RKO (cell line): ENCODE results near the gene TBX1.
"Not testable (repeated sequence)": the region's sequence is repeated elsewhere in the genome, so short reads cannot be mapped to it uniquely, and the experiment has no call there.

Experiments
- DNase-seq: peaks from one replicate; pipeline ENCODE4 v3.0.0-alpha.2; 2016; ENCODE audit warnings: low spot score

The TBX1 gene

DNA sequence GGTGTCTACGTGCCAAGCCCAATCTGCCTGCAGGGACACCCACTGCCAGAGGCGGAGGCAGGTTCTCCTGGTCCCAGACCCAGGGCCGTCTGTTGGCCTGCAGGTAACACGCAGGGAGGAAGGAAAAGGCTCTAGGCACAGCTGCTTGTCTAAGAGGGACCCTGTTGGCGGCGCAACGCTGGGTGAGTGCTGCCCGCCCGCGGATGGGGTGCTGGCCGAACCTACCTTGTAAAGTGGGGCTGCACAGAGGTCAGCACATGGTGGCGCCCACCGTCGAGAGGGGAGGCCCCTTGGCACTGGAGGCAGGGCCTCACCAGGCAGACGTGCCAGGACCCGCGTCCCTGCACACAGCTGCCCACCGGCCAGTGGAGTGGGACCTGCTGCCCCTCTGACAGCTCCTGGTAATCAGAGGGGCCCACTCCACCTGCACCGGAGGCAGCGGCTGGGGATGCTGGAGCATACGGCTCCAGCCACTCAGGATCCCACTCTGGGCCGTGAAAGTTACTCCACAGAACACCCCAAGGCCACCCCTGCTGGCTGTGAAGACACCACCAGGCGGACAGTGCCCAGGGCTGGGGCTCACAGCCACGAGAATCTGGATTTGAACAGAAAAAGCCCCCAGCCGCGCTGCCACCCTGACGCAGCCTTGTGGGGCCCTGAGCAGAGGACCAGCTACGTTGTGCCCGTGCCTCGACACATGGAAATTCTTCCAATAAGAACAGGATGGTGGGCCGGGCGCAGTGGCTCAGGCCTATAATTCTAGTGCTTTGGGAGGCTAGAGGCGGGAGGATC is 24.0 kb downstream of the TBX1 start:
- no peak for DNase-seq

DNA sequence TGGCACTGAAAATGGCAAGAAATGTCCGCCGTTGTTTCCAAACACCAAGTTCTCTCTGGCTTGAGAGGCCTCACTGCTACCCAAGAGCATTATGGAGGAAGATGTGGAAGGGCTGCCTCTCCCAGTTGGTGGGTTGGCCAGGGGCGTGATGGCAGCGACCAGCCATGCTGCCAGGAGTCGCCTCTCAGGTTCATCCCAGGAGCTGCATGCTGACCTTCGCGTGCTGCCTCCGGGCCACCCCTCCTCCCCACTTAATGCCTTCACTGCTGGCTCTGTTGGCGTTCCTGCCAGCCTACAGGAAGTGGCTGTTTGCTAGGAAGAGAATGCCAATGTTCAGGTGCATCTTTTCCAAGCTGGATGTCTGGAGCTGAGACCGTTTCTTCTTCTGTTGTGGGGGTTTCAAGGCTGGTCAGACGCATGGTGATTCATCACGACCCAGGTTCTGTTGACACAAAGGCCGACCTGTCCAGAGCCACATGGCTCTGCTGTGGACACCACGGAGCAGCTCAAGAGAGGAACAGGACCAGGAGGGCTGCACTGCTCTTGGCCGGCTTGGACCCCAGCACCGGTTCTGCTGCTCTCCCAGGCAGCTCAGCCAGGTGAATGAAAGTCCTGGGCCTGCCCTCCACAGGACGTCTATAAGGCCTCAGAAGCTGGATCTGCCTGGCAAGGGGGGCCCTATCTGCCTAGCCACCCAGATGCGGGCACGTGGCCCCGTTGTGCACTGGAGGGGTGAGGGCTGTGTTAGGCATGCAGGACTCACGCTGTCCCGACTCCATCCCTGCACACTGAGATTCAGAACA is 25.1 kb downstream of the TBX1 start:
- DNase-seq: no peak

DNA sequence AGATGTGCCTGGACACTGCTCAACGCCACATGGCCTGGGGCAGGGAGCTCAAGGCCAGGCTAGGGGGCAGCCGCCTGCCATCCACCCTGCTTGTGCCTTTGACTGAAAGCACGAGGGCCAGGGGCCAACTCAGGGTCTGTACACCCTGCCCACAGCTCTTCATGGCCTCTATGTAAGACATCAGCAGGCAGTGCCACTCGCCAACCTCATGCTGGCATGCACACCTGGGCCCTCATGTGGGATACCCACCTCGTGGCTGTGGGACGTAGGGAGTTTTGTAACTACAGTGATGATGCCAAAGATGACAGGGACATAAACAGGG is 25.6 kb downstream of the TBX1 start:
- no peak for DNase-seq

DNA sequence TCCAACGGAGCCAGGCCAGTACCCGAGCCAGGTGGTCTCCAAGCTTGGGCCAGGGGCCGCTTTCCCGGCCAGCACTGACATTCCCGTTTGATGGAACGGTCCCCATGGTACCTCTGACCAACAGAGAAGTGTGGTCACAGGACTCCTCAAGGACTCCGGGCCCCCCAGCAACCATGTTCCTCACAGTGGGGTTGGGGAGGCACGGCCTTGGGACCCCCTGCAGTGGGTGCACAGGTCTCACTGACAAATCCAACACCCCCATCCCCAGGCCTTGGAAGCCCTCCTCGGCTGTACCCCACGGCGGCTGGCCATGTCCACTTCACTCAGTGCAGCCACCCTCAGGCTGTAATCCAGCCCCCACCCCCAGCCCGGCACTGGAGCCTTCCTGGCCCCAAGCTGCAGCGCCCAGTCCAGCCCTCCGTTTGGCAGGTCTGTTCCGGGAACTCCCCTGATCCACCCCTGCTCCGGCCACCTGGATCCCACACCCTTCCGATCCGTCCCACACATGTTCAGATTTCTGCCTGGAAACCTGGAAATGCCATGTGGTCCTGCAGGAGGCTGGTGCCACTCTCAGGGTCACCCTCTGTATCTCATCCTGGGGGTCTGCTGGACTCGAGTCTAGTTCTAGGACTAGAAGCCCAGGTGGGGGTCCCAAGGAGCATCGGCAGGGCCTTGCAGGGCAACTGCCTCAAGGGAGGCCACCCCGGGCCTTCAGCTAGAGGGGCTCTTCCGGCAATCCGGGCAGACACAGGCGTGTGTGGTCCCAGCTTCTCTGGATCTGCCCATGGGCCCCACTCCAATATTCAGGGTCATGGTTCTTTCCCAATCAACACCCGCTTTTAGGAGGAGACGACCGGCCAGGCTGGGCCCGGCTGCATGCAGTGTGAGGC is 26.6 kb downstream of the TBX1 start:
- no peak for DNase-seq

DNA sequence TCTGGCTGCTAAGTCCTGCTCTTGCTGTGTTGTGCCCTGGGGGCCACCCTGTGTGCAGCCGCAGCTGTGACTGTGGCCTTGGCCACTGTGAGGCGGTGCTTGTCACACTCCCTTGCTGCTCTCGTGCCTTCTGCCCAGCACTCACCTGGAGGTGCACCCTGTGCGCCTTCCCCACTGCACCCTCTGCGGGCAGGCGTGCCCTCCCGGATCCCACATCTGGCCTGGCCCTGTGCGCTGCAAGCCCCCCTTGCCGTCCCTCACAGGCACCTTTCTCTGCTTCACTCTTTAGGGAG is 27.2 kb downstream of the TBX1 start:
- no peak for DNase-seq

DNA sequence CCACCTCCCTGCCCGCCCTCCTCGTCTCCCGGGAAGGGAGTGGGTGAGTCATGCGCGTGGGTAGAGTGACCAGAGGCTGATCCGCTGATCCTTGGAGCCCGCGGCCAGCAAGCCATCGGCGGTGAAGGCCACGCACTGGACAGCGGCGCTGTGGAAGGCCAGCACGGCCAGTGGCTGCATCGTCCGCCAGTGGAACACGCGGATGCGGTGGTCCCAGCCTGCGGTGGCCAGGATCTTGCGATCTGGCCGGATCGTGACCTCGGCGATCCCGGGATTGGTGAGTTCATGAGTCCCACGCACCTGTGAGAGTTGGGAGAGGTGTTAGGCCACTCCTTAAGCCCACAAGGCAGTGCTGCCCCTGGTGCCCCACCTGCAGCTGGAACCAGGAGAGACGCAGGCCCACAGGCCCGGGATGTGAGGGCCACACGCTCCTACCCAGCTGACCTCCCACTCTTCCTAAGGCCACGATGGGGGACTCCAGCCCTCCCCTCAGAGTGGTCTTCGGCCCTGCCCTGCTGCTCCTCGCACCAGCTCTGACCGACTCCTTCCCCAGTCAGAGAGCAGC is 28.2 kb downstream of the TBX1 start:
- no peak for DNase-seq

DNA sequence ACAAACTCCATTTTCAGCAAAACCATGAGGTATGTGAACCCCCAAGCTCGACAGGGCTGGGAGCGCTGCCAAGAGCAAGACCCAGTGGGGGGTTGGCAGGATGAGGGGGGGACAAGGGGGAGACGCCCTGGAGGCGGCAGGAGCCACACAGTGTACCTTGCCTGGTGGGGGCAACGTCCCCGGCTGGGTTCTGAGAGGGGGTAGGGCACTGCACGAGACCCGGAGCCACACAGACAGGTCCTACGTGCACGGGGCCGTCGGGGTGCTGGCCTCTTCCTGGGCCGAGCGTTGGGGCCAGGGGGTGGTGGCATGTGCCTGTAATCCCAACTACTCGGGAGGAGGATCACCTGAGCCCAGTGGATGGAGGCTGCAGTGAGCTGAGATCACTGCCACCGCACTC is 28.8 kb downstream of the TBX1 start:
- no peak for DNase-seq

DNA sequence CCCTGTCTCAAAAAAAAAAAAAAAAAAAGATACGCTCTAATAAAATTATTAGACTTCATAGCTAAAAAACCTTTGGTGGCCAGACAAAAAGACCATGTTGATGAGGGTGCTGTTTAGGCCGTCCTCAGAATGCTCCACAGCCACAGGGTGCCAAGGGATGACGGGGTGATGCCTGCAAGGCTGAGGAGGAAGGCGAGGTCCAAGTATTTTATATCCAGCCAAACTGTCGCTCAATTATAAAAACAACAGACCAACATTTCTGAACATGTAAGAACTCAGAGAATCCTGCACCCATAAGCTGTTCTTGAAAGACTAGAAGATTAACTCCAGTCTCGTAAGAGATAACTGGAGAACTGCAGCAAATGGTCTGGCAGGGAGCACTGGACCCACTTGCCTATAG is 29.2 kb downstream of the TBX1 start:
- no peak for DNase-seq

DNA sequence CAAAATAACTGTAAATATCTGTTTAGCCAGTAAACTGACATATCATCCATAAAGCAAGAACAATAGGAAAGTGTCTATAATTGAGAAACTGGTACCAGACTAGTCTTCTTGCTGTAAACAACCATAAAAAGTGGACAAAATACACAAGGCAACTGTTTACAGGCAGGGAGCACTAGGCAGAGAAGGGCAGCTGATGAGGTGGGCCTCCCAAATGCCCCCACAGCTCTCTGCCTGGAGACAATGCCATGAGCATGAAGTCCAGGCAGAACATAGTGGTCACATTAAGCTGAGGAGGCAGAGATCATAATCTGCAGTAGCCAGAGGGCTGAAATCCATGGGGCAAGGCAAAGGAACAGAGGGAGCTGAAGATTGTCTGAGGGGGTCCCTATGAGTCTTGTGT is 30.7 kb downstream of the TBX1 start:
- DNase-seq: no peak

DNA sequence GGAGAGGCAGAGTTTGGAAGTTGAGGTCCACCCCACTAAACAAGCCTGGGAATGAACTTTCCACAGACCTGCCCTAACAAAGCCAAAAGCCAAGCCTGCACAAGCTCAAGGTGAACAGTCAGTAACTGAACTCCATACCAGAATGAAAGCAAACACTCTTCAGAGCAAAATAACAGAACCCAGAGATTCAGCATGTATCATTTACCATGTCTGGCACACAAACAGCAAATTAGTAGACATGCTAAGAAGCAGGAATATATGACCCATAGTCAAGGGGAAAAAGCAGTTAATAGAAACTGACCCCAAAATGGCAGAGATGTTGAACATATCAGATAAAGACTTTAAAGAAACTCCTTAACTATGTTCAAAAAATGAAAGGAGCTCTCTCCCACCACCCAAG is 31.3 kb downstream of the TBX1 start:
- DNase-seq: no peak

DNA sequence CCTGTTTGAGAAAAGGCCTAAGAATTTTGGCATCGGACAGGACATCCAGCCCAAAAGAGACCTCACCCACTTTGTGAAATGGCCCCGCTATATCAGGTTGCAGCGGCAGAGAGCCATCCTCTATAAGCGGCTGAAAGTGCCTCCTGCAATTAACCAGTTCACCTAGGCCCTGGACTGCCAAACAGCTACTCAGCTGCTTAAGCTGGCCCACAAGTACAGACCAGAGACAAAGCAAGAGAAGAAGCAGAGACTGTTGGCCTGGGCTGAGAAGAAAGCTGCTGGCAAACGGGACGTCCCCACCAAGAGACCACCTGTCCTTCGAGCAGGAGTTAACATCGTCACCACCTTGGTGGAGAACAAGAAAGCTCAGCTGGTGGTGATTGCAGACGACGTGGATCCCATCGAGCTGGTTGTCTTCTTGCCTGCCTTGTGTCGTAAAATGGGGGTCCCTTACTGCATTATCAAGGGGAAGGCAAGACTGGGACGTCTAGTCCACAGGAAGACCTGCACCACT is 31.9 kb downstream of the TBX1 start:
- DNase-seq: not testable (repeated sequence)

DNA sequence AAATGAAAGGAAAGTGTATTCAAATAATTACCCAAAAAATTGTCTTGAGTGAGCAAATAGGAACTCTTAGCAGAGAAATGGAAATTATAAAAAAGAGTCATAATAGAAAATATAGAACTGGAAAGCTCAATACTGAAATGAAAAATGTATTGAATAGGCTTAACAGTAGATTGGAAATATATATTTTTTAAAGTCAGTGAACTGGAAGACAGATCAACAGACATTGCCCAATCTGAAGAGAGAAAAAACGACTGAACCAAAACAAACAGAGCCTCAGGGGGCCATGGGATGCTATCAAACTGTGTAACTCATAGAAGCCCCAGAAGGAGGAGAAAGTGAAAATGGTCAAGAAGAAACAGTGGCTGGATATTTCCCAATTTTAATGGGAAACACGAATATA is 32.6 kb downstream of the TBX1 start:
- no peak for DNase-seq

DNA sequence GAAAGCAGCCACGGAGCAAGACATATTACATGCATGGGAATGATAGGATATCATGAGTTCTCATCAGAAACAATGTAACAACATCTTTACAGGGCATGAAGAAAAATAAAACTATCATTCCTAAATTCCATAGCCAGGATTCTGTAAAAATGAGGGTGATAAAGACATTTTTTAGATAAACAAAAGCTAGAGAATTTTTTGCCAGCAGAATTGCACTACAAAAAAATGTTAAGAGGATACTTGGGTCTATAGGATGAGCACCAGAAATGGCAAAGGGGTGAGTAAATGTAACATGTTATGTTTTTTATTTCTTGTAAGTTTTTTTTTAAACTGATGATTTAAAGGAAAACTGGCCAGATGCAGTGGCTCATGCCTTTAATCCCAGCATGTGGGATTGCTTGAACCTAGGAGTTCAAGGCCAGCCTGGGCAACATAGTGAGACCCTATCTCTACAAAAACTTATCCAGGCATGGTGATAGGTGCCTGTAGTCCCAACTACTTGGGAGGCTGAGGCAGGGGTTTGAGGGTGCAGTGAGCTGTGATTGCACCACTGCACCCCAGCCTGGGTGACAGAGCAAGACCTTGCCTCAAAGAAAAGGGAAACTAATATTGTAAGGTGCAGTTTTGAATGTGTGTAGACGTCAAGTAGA is 33.2 kb downstream of the TBX1 start:
- no peak for DNase-seq

DNA sequence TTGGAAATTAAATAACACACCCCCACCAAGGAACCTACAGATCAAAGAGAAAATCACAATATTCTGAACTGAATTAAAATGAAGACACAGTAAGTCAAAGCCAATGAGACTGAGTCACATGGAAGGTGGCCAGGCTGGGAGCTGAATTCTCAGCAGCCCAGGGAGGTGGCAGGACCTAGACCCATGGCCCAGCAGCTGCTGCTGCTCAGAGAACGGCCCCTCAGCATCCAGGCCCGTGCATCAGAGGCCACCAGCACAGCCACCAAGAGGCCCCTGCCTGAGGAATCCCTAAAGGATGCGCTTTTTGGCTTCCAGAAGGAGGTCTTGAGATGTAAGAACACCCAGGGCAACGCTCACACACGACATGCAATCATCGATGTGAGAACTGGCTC is 35.0 kb downstream of the TBX1 start:
- DNase-seq: no peak

DNA sequence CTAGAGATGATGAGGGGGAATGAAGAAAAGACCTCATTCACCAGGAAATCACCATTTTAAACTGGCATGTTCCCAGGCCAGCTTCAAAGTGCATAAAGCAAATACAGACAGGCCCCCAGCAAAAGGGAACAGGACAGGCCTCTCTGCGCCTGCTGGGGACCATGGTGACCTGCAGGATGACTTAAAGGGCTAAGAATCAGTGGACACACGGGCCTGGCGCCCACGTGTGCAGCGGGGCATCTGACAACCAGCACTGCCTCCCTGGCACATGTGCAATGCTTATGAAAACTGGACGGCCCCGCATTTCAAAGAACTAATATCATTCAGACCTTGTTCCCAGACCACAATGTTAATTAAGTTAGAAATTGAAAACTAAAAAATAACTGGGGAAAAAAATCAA is 35.6 kb downstream of the TBX1 start:
- no peak for DNase-seq

DNA sequence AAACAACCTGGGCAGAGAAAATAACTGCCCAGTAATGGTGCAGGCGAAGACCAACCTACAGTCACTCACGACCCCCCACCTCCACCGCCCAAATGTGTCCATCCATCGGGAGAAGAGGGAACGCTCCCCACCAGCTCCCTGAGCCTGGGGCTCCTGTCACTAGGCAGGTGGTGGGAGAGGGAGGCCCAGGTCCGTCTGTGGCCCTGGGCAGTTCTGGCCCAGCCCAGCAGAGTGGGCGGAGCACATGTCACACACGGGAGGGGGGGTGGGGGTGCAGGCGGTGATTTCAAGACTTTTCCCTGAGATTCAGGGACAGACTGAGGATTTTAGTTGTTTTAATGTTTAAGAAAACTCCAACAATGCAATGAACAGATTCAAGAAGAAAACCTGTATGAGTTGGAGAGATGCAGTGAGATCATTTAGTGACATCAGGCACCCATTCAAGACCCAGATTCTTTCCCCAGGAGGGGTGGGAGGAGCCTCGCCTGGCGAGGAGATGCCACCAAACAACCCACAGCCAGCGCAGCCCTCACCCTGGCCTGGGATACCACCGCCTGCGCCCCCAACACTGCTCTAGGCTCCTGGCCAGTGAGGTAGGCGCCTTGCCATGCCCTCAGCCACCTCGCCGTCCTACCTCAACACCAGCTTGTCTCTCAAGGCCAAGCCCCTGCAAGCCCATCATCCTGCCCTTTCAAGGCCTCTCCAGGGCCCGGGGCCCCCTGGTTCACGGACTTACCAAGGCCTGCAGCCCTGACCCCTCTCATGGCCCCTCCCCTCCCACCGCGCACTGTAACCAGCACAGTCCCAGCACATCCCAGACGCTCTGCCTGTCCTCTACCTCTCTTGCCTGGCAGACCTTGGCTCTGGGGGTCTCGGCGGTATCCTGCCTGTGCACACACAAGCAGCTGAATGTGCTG is 36.8 kb downstream of the TBX1 start:
- DNase-seq: no peak

DNA sequence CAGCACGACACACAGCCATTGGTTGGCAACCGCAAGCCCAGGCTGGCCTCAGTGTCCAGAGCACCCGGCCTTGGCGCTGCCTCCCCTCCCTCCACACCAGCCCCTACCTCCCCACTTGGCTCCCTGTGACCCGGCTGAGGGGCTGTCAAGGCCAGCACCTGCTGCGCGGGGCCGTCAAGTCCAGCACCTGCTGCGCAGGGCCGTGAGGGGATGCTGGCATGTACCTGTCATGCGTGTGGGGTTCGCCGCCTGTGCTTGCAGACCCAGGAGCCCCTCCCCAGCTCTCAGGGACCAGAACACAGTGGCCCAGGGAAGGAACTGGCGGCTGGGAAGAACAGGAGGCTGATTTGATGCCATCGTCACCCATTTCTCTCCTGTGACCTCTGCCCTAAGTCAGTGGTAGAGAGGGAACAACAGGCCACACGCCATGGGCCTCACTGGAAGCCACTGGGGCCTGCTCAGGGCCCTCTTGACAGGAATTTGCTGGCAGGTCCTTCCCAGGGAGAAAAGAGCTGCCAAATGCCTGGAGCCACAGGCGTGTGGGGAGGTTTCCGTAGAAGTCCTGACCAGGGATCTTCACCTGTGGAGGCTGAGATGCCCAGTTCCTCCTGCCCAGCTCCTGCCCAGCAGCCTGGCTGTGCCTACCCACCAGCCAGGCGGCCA is 37.6 kb downstream of the TBX1 start:
- no peak for DNase-seq

DNA sequence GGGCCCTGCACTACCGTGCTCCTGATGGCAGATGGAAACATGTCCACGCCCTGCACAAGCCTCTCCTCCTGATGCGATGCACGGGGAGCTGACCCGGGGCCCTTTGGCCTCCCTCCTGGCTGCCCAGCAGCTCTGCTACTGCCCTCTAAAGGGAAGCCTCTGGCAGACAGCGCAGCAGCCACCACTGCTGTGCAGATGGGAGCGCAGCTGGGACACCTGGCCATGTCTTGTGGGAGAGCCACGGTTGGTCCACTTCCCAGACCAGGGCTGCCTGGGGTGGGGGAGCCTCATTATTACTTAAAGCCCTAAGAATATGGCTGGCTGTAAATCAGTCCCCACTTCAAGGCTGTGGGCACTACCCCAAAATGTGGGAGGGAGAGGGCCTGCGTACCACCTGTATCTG is 38.3 kb downstream of the TBX1 start:
- DNase-seq: no peak

DNA sequence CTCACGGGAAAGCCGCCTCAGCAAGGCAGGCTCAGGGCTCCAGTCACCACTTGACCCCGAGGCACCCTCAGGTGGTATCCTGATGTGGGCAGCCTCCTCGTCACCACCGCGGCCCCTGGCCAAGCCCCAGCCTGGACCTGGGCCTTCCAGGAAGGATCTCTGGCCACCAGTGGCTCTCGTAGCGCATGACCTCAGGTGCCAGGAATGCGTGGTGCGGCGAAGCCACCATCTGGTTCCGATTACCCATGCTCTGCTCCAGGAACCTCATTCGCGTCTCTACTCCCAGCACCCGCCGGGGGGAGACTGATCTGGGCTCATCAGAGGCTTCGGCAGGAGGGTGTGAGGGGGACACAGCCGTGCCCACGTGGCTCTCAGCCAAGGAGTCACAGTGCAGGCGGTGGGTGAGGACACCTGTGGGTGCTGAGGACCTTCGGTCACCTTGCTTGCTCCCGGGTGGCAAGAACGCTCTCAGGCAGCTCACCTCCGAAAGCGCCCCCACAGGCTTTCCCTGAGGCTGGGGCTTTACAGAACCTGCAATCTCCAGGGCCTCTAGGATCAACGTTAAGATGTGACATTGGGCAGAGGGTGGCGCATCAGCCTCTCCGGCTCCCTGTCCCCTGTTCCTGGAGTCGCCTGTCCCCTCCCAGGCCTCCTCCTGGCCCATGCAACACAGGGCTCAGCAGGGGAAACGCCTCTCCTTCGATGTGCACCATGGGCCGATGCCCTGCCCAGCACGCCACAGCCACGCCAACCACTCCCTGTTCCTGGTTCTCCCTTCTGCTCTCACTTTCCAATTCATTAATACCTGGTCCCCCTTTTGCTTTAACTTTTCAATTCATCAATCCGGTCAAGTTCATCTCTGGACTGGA is 39.0 kb downstream of the TBX1 start:
- no peak for DNase-seq
